ENCODE measurements around the gene ZNF653.
"Not testable (repeated sequence)": the region's sequence is repeated elsewhere in the genome, so short reads cannot be mapped to it uniquely, and the experiment has no call there.

Gene ZNF653

GRCh38 chr19:11482384-11483050, 23.1 kb downstream of the ZNF653 start:
- H3K9me3 ChIP-seq (ENCODE audit: low read length), result no peaks in the 10 kb centered on the region
- no peaks in the 10 kb centered on the region for H3K27me3 ChIP-seq (ENCODE audit: insufficient read depth, low read length)
- H3K36me3 ChIP-seq (ENCODE audit: insufficient read depth, low read length), result peaks cover 26% of the 10 kb centered on the region
- H2AFZ ChIP-seq (ENCODE audit: low read depth, low read length), result peak overlapping the region; percentile 52
- H3K4me3 ChIP-seq (ENCODE audit: low read length), result peak overlapping the region; percentile 45
- peaks cover 8% of the 10 kb centered on the region for H3K4me1 ChIP-seq (ENCODE audit: insufficient read depth, low read length)

DNA sequence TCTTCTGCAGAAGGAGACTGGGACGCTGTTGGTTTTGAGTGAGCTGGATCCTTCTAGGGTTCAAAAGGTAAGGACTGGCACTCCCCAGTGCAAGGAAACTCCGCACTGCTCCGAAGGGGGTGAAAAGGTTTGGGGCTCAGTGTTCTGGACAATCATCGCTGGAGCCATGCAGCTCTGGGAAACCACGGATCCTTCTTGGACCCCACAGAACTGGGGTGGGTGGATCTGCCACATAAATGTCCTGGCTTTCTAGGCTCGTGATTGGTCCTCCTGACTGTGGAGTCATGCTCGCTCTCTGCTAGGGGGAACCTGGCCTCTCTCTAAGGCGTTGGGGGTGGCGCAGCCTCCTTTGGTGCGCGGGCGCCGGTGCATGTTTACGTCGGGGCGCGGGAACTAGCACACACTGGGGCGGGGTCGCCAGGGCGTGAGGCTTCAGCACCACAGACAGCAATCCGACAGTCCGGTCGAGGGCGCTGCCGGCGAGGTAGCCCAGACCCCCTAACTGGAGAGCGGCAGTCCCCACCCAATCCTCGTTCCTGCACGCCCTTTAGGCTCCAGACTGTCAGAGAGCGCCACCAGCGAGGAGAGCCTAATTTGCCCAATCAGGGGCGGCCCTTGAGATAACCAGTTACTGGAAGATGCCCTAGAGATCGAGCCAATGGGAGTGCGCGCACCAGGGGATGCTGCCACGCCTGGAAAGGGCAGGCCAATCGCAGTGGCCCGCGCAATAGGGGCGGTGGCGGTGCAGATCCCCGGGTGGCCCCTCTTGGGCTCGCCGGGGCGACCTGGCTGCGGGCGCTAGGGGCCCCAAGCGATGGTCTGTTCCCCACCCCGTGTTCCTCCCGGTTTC, 23.9 kb downstream of the ZNF653 start:
- peak overlapping the region; percentile 45 for H3K4me3 ChIP-seq (ENCODE audit: low read length)
- H3K27me3 ChIP-seq (ENCODE audit: insufficient read depth, low read length), result no peaks in the 10 kb centered on the region
- peak overlapping the region; percentile 52 for H2AFZ ChIP-seq (ENCODE audit: low read depth, low read length)
- peaks cover 8% of the 10 kb centered on the region for H3K4me1 ChIP-seq (ENCODE audit: insufficient read depth, low read length)
- H3K36me3 ChIP-seq (ENCODE audit: insufficient read depth, low read length), result peaks cover 26% of the 10 kb centered on the region
- H3K9me3 ChIP-seq (ENCODE audit: low read length), result no peaks in the 10 kb centered on the region

- peak within 1 kb of the TSS; percentile 52 for H2AFZ ChIP-seq (ENCODE audit: low read depth, low read length)
- peaks cover 8% of the 10 kb centered on the region for H3K4me1 ChIP-seq (ENCODE audit: insufficient read depth, low read length)
- no peaks in the 10 kb centered on the region for H3K9me3 ChIP-seq (ENCODE audit: low read length)
- peak within 1 kb of the TSS; percentile 86 for H3K4me3 ChIP-seq (ENCODE audit: low read length)
- no peaks in the 10 kb centered on the region for H3K27me3 ChIP-seq (ENCODE audit: insufficient read depth, low read length)
- peaks cover 32% of the 10 kb centered on the region for H3K36me3 ChIP-seq (ENCODE audit: insufficient read depth, low read length)
Measured at GRCh38 chr19:11480715-11481533, 24.7 kb downstream of the ZNF653 start, which contains the start of gene ELAVL3. Gene ELAVL3 (minus strand): TSS chr19:11481046. CDS start chr19:11480608, 438 bp downstream.

DNA sequence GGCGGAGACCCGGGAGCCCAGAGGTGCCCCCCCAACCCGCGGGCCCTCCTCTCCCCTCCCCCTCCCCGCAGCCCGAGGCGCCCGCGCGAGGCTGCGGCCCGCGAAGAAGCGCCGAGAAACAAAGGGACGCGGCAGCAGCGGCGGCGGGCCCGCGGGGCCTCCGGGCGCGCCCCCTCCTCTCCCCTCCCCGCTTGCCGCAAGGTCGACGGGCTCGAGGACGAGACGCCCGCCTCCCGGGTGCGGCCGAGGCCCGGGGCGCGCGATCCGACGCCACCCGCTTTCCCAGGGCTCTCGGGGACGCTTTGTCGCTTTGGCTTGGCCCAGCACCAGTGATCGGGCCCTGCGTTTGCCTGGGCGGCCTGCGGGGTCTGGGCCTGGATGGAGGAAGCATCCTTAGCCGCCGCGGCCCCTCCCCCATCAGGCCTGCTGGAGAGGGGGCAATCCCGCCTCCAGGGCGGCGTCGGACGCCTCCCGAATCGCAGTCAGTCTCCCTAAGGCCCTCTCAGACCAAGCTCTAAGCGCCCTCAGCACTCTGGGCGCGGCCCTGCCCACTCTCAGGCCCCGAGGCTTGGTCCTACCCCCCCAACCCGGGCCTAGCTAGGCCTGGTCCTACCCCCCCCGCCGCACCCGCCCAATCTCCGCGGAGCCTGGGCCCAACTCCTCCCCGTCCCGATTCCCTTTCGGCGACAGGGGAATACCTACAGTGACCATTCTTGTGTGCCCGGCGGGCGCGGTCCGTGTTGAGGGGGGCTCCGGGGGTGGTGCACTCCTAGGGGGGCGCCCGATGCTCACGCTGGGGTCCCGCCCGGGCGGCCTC, 25.5 kb downstream of the ZNF653 start:
- Histone ChIP-seq H3K4me3 (ENCODE audit: low read length) (peak overlapping the region; percentile 86), H3K27me3 (ENCODE audit: insufficient read depth, low read length) (no peaks in the 10 kb centered on the region), H3K9me3 (ENCODE audit: low read length) (no peaks in the 10 kb centered on the region), H3K36me3 (ENCODE audit: insufficient read depth, low read length) (peaks cover 39% of the 10 kb centered on the region), H2AFZ (ENCODE audit: low read depth, low read length) (no peak overlapping the region), H3K4me1 (ENCODE audit: insufficient read depth, low read length) (peaks cover 8% of the 10 kb centered on the region)

- peak overlapping the region; percentile 86 for H3K4me3 ChIP-seq (ENCODE audit: low read length)
- no peak overlapping the region for H2AFZ ChIP-seq (ENCODE audit: low read depth, low read length)
- peaks cover 8% of the 10 kb centered on the region for H3K4me1 ChIP-seq (ENCODE audit: insufficient read depth, low read length)
- H3K9me3 ChIP-seq (ENCODE audit: low read length), result no peaks in the 10 kb centered on the region
- peaks cover 40% of the 10 kb centered on the region for H3K36me3 ChIP-seq (ENCODE audit: insufficient read depth, low read length)
- no peaks in the 10 kb centered on the region for H3K27me3 ChIP-seq (ENCODE audit: insufficient read depth, low read length)
Measured at GRCh38 chr19:11479090-11479897, 26.3 kb downstream of the ZNF653 start.

GRCh38 chr19:11478167-11479089, 27.2 kb downstream of the ZNF653 start:
- peak overlapping the region; percentile 86 for H3K4me3 ChIP-seq (ENCODE audit: low read length)

GRCh38 chr19:11475861-11476260, 29.8 kb downstream of the ZNF653 start:
- H3K36me3 ChIP-seq (ENCODE audit: insufficient read depth, low read length), result peaks cover 53% of the 10 kb centered on the region

More at GRCh38 chr19:11478167-11479089, 27.2 kb downstream of the ZNF653 start:
- no peaks in the 10 kb centered on the region for H3K27me3 ChIP-seq (ENCODE audit: insufficient read depth, low read length)
- H3K4me1 ChIP-seq (ENCODE audit: insufficient read depth, low read length), result peaks cover 8% of the 10 kb centered on the region
- no peak overlapping the region for H2AFZ ChIP-seq (ENCODE audit: low read depth, low read length)
- no peaks in the 10 kb centered on the region for H3K9me3 ChIP-seq (ENCODE audit: low read length)
- peaks cover 39% of the 10 kb centered on the region for H3K36me3 ChIP-seq (ENCODE audit: insufficient read depth, low read length)

DNA sequence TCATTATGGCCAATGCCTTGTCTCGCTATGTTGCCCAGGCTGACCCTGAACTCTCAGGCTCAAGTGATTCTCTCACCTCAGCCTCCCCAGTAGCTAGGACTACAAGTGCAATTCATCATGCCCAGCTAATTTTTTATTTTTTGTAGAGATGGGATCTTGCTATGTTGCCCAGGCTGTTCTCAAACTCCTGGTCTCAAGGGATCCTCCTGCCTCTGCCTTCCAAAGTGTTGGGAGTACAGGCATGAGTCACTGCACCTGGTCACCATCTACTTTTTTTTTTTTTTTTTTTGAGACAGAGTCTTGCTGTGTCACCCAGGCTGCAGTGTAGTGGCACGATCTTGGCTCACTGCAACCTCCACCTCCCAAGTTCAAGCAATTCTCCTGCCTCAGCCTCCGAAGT, 30.3 kb downstream of the ZNF653 start:
- H2AFZ ChIP-seq (ENCODE audit: low read depth, low read length); H3K4me1 ChIP-seq (ENCODE audit: insufficient read depth, low read length); H3K9me3 ChIP-seq (ENCODE audit: low read length); H3K4me3 ChIP-seq (ENCODE audit: low read length); H3K27me3 ChIP-seq (ENCODE audit: insufficient read depth, low read length): not testable (repeated sequence)
- H3K36me3 ChIP-seq (ENCODE audit: insufficient read depth, low read length), result peaks cover 56% of the 10 kb centered on the region

More at GRCh38 chr19:11475861-11476260, 29.8 kb downstream of the ZNF653 start:
- Histone ChIP-seq H3K4me3 (ENCODE audit: low read length) (no peak overlapping the region), H3K4me1 (ENCODE audit: insufficient read depth, low read length) (peaks cover 8% of the 10 kb centered on the region), H2AFZ (ENCODE audit: low read depth, low read length) (no peak overlapping the region), H3K9me3 (ENCODE audit: low read length) (no peaks in the 10 kb centered on the region), H3K27me3 (ENCODE audit: insufficient read depth, low read length) (no peaks in the 10 kb centered on the region)

- Histone ChIP-seq H2AFZ (ENCODE audit: low read depth, low read length) (no peak overlapping the region), H3K36me3 (ENCODE audit: insufficient read depth, low read length) (peaks cover 60% of the 10 kb centered on the region), H3K9me3 (ENCODE audit: low read length) (no peaks in the 10 kb centered on the region), H3K4me1 (ENCODE audit: insufficient read depth, low read length) (peaks cover 2% of the 10 kb centered on the region), H3K4me3 (ENCODE audit: low read length) (no peak overlapping the region), H3K27me3 (ENCODE audit: insufficient read depth, low read length) (no peaks in the 10 kb centered on the region)
Measured at GRCh38 chr19:11473725-11474124, 31.9 kb downstream of the ZNF653 start.

GRCh38 chr19:11468266-11468845, 37.3 kb downstream of the ZNF653 start:
- not testable (repeated sequence) for H2AFZ ChIP-seq (ENCODE audit: low read depth, low read length); H3K4me3 ChIP-seq (ENCODE audit: low read length); H3K4me1 ChIP-seq (ENCODE audit: insufficient read depth, low read length); H3K27me3 ChIP-seq (ENCODE audit: insufficient read depth, low read length); H3K9me3 ChIP-seq (ENCODE audit: low read length)
- peaks cover 47% of the 10 kb centered on the region for H3K36me3 ChIP-seq (ENCODE audit: insufficient read depth, low read length)

DNA sequence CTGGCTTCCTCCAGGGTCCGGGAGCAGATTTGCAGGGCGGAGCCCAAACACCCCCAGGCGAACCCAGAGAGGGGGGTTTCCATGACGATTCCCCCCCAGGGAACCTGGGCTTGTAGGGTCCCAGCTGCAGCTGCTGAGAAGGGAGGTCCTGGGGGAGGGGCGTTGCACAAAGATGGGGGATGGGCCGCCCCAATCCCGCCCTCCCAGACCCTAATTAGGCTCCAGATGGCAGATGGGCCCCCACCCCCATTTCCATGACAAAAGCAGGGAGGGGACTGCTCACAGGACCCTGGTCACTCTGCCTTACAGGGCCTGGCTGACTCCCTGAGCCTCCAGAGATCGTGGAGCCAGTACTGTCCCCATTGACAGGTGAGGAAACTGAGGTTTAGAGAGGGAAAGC, 40.0 kb downstream of the ZNF653 start:
- no peaks in the 10 kb centered on the region for H3K27me3 ChIP-seq (ENCODE audit: insufficient read depth, low read length)
- no peaks in the 10 kb centered on the region for H3K4me1 ChIP-seq (ENCODE audit: insufficient read depth, low read length)
- H3K36me3 ChIP-seq (ENCODE audit: insufficient read depth, low read length), result peaks cover 42% of the 10 kb centered on the region
- H3K4me3 ChIP-seq (ENCODE audit: low read length), result no peak overlapping the region
- H3K9me3 ChIP-seq (ENCODE audit: low read length), result no peaks in the 10 kb centered on the region
- no peak overlapping the region for H2AFZ ChIP-seq (ENCODE audit: low read depth, low read length)

All from neuron (in vitro differentiated cells).